GM19467 (cell line): Measurements from ENCODE around the gene SDK1.
A peak's percentile ranks its signal among the peaks of the same experiment; 100 is the strongest.

Experiments
- ATAC-seq: cut with Tn5 transposase; IDR thresholded peaks from one replicate; pipeline ENCODE4 v1.9.1; 2021; ENCODE audit warnings: mild to moderate bottlenecking, moderate library complexity; ENCODE audit not compliant: unreplicated experiment

Gene SDK1, protein sequence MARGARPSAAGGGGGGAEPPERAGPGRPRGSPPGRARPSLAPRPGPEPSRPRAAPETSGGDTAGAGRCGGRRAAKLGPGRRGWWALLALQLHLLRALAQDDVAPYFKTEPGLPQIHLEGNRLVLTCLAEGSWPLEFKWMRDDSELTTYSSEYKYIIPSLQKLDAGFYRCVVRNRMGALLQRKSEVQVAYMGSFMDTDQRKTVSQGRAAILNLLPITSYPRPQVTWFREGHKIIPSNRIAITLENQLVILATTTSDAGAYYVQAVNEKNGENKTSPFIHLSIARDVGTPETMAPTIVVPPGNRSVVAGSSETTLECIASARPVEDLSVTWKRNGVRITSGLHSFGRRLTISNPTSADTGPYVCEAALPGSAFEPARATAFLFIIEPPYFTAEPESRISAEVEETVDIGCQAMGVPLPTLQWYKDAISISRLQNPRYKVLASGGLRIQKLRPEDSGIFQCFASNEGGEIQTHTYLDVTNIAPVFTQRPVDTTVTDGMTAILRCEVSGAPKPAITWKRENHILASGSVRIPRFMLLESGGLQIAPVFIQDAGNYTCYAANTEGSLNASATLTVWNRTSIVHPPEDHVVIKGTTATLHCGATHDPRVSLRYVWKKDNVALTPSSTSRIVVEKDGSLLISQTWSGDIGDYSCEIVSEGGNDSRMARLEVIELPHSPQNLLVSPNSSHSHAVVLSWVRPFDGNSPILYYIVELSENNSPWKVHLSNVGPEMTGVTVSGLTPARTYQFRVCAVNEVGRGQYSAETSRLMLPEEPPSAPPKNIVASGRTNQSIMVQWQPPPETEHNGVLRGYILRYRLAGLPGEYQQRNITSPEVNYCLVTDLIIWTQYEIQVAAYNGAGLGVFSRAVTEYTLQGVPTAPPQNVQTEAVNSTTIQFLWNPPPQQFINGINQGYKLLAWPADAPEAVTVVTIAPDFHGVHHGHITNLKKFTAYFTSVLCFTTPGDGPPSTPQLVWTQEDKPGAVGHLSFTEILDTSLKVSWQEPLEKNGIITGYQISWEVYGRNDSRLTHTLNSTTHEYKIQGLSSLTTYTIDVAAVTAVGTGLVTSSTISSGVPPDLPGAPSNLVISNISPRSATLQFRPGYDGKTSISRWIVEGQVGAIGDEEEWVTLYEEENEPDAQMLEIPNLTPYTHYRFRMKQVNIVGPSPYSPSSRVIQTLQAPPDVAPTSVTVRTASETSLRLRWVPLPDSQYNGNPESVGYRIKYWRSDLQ (N-terminal part only)

DNA sequence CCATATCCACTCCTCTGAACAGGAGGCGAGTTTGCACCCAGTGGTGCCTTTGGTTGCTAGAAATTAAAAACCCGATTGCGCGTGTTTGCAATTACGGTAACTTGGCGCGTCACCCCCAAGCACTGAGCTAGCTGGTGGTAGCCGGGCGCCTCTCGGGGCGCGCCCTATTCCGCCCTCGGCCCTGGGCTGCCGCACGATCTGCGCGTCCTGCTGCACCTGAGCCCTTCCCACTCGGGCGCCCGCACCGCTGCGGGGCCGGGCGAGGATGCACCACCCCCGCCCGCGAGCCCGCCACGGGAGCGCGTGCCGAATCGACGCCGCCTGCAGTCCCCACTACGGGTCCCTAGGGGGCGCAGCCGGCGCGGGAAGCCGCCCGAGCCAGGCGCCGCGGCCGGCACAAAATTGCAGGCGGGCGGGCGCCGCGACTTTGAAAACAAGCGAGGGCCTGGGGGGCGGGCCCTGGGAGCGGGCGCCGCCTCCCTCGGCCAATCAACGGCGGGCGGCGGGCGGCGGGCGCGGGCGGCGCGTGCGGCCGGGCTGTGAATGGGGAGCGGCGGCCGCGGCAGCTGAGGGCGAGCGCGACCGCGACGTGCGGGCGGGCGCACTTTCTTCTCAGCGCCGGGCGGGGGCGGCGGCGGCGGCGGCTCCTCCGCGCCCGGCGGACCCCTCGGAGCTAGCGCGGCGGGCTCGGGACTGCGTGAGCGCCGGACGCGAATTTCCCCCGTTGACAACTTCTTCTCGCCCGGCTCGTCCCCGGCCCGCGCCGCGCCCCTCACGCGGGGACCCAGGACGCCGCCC, at the start of gene SDK1:
Gene SDK1, plus strand, starts transcription at position 602 of the 798 bp plus-strand sequence. CDS start 335 bp downstream, outside the sequence.
- peak; percentile 97 for ATAC-seq

DNA sequence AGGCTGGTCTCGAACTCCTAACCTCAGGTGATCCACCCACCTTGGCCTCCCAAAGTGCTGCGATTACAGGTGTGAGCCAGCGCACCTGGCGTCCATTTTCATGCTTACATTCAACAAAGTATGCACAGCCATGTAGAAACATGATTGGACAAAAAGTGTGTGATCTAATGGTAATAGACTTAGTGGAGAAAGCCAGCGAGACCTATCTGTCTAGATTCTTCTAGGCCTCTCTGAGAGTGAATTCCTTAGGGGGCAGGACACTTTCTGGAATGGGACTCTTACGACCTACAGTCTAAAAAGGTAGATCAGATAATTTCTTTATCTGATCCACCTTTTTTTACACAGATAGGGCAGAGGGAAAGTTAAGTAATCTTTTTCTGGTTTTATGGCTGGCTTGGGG, 46.3 kb upstream of the SDK1 start:
- no peak for ATAC-seq

DNA sequence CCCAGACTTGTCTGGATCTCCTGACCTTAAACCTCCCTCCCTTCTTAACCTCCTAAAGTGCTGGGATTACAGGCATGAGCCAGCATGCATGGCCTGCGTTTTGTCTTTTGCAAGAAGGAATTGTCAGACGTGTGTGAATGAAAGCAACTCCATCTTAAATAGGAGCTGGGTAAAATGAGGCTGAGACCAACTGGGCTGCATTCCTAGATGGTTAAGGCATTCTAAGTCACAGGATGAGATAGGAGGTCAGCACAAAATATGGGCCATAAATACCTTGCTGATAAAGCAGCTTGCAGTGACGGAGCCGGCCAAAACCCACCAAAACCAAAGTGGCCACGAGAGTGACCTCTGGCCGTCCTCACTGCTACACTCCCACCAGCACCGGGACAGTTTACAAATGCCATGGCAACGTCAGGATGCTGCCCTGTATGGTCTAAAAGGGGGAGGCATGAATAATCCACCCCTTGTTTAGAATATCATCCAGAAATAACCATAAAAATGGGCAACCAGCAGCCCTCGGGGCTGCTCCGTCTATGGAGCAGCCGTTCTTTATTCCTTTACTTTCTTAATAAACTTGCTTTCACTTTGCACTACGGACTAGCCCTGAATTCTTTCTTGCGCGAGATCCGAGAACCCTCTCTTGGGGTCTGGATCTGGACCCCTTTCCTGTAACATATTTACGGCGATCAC, 41.2 kb upstream of the SDK1 start:
- ATAC-seq: no peak

DNA sequence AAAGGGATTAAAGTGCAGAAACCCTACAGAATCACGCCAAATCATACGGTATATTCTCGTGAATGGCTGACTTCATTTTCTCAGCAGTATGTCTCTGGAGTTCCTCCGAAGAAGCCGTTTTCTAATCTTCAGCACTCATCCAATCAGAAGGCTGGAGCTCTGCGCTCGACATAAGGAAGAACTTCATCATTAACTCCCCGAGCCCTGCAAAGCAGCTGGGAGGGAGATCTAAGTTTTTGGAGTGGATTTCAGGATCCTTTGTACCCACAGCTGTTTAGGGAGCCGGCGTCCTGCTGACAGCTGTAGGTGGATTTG, 40.7 kb upstream of the SDK1 start:
- no peak for ATAC-seq

DNA sequence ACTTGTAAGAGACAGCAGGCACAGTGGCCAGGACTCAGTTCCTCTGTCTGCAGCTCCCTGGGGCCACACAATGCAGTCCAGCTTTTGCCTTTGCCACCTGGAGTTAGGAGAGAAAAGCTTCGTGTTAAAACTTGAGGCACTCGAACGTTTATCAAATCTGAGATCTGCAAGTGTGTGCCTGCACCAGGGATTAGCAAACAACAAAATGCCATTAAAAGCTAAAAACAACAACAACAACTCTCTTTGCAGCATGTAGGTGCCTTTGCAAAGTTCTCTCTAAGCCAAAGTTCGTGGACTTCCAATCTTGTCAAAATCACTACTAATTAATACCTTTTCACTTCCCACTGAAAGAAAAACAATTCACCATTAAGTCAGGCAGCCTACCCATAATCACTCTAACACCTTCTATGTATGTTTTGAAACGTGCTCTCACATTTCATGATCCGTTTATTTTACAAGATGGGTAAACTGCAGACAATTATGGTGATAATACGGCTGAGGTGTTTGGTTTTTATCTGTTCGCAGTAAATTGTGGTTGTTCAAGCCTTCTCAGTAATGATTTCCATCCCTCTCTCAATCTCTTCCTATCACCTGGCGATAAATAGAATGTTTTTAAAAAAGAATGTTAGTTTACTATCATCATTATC, 36.2 kb upstream of the SDK1 start:
- ATAC-seq: no peak

DNA sequence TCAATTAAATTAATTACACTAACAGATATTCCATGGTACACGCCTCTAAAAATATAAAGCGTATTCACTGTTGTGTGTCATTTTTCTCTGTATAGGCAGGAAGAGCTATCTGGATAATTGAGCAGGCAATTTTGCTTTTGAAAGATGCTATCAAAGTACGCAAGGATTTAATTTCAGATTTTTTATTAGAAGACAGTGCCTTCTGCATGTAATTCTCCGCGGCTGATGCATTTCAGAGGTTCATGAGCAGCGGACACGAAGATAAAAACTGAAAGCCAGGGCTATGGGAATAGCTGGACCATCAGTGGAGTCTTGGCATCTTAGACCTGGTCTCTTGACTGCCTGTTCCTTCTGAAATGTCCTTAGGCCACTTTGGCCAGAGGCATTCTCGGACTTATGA, 35.7 kb upstream of the SDK1 start:
- no peak for ATAC-seq

DNA sequence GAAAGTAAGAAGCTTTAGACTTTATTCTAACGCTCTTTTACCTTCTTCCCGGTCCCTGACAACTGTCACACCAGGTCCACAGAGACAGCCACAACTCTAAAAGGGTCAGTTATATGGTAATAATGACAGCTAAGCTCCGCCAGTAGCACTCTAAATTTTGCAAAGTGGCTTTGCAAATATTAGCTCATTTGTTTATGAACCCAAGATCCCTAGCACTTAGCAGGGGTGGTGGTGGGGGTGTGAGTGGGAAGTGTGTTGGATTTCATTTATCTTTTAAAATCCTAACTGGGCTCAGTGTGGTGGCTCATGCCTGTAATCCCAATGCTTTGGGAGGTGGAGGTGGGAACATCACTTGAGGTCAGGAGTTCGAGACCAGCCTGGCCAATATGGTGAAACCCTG, 34.8 kb upstream of the SDK1 start:
- ATAC-seq: no peak

DNA sequence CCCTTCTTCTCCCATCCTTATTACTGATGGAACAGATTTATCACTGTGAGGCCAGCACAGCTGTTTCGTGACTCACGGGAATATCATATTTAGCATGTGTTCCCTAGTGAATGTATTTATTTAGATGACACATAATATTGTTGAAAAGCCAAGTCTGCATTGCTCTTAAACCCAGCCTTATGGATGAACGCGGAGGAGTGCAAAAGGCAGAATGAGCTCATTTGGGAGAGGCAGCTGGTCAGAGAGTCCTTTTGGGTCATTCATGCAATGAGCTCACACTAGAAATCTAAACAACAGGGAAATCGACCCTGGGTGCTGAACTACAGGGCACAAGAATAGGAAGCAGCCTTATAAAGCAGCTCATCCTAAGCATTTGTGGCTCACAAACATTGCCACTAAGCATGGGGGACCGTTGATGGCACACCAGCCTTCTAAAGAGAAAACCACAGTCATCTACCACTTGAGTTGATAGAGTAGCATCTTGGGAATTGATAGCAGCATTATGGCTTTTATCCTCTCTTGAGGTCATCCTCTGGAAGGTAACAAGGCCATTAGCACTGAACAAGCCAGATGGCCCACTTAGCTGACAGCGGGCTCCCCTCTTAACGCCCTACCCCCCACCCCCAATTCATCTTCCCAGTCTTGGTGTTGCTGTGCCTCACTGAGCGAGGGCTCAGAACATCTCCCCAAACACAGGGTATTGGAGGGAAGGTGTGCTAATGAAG, 32.9 kb upstream of the SDK1 start:
- no peak for ATAC-seq

DNA sequence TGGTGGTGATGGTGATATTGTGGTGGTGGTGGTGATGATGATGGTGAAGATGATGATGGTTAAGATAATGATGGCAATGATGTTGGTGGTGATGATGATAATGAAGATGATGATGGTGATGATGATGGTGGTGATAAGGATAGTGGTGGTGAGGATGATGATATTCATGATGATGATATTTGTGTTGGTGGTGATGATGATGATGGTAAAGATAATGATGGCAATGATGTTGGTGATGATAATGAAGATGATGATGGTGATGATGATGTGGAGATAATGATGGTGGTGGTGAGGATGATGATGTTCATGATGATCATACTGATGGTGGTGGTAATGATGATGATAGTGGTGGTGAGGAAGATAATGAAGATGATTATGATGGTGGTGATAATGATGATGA, 30.7 kb upstream of the SDK1 start:
- no peak for ATAC-seq

DNA sequence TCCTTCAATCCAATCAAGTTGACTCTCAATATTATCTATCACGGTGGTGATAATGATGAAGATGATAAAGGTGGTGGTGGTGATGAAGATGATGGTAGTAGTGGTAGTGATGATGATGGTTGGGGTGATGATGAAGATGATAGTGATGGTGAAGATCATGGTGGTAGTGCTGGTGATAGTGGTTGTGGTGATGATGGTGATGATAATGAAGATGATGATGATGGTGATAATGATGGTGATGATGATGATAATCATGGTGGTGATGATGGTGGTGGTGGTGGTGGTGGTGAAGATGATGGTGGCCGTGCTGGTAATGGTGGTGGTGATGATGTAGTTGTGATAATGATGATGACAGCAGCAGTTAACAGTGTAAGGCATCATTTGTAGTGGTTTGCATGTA, 29.8 kb upstream of the SDK1 start:
- no peak for ATAC-seq

DNA sequence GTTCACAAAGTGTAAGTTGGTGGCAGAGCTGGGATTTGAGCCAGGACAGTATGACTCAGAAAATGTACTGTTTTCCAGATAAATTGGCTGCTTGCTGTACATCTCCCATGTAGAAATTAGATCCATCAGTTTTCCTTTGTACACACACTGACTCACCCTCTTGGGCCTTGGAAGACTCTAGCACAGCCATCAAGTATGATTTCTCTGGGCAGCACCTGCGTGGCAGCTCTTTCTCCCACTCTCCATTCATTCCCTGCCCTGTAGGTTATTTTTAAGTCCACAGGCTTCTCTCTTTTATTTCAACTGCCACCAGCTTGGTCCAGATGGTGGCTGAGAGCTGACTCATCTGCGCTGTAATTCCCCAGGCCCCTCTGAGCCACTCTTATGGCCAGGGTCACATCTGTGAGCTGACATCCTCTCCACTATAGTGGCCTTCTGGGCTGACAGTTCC, 28.3 kb upstream of the SDK1 start:
- ATAC-seq: no peak

DNA sequence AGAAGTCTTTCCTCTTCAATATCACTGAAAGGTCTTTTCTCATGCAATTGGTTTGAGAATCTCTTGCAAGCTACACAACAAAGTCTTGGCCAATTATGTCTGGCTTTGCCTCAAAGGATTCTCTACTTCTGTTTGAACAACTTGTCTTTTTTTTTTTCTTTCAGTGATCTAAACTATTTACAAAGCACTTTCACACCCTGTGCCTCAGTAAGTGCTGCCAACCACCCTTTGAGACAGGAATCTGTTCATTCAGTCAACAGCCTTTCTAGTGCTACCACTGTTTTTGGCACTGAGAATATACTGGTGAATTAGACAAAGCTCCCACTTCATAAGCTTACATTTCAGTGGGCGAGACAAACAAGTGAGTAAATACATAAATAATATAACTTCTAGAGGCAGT, 26.9 kb upstream of the SDK1 start:
- no peak for ATAC-seq

DNA sequence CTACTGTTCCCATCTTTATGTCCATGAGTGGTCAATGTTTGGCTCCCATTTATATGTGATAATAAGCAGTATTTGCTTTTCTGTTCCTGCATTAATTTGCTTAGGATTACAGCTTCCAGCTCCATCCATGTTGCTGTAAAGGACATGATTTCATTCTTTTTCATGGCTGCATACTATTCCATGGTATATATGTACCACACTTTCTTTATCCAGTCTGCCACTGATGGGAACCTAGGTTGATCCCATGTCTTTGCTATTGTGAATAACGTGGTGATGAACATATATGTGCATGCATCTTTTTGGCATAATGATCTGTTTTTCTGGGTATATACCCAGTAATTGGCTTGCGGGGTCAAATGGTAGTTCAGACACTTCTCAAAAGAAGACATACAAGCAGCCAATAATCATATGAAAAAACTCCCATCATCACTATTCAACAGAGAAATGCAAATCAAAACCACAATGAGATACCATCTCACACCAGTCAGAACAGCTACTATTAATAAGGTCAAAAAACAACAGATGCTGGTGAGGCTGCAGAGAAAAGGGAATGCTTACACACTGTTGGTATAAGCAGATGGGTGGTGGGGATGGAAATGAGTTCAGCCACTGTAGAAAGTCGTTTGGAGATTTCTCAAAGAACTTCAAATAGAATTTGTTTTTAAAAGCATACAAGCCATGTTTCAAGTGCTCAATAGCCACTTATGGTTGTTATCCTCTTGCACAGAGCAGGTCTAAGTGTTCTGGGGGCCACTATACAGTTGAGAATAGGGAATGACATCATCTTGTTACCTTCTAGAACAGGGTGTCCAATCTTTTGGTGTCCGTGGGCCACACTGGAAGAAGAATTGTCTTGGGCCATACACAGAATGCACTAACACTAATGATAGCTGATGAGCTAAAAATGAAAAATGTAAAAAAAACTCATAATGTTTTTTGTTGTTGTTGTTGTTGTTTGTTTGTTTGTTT, 23.2 kb upstream of the SDK1 start:
- no peak for ATAC-seq

DNA sequence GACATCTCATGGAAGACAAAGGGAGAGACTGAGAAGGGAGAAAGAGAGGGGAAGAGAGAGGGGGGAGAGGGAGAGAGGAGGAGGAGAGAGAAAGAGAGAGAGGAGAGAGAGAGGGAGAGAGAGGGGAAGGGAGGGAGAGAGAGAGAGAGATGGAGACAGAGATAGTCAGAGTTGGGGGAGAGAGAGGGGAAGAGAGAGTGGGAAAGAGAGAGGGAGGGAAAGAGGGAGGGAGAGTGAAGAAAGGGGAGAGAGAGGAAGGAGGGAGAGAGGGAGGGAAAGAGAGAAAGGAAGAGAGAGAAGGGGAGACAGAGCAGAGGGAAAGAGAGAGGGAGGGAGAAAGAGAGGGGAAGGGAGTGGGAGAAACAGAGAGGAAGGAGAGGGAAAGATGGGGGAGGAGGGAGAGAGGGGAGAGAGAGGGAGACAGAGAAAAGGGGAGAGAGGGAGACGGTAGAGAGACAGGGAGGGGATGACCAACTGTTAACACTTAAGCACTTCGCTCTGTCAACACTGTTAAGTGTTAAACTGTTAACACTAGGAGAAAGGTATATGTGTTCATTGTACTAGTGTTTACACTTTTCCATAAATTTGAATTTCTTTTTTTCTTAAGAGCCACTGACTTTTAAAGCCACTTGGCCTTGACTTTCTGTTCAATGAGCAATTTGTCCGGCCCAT, 21.8 kb upstream of the SDK1 start:
- no peak for ATAC-seq

DNA sequence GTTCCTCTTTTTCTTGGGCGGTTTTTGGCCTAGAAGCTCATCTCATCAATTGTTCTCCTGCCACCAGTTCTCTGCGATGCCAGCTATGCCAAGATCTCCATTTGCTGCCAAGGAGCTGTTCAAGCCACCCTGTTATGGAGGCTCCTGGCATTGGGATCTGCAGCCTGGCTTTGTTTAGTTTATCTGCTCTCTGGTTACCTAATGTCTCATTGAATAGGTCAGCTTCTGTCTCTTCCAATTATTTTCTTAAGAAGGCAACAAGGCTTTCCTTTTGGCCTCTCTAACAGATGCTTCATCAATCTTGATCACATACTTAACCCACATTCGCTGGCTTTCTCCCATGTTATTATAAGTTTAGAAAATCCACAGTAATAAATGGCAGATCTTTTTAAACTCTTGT, 20.6 kb upstream of the SDK1 start:
- no peak for ATAC-seq

DNA sequence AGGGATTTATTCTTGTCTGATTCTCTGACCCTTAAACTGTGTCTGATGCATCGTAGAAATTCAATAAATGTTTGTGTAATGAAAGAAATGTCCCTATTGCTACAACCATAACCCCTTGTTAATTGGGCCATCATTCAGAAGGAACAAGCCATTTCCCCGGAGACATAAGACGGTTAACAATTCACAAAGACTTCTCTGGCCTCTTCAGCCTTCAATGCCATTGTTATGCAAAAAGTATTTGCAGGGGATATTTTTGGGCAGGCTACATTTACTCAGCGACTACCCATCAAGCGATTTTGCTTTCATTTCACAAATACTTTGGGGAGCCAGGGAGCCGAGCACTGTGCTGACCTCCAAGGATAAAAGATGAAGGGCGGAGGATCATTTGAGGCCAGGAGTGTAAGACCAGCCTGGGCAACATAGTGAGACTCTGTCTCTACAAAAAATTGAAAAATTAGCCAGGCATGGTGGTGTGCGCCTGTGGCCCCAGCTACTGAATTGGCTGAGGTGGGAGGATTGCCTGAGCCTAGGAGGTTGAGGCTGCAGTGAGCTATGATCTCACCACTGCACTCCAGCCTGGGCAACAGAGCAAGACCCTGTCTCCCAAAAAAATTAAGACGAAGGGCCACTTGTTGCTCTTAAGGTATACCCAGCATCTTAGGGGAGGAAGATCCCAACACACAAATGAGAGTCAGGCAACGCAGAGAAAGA, 20.0 kb upstream of the SDK1 start:
- no peak for ATAC-seq

DNA sequence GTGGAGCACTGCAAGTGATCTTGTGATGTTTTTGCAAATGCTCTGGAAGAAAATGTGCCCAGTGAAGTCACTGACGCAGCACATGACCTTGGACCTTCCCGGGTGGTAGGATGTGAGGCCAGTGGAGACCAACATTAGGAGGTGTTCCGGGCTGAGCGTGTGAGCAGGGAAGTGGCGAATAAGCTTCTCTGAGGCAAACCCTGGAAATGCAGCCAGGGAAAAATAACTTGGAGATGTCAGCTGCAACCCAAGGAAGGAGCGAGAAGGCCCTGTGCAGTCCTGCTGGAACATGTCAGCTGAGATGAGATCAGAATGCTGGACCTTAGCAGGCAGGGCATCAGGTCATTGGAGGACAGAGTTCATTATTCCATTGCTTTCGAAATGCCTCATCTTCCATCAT, 18.6 kb upstream of the SDK1 start:
- ATAC-seq: no peak
